IMR-90 (cell line): ENCODE results near the gene EML6. TPM values are rescaled to one million over a fixed set of nuclear protein-coding genes. Genes with fewer than 3 reads are reported as not detected.
A peak's percentile ranks its signal among the peaks of the same experiment; 100 is the strongest.

ENCODE experiments used
- ATAC-seq: fragments of 200-7000 bp; cut with Tn5 transposase; 2 replicates; pipeline ENCODE4 v1.9.1; 2020; ENCODE audit warnings: low read depth, mild to moderate bottlenecking, moderate library complexity
- BruUV-seq: library from RNA; stranded (reverse); fragments of 400-500 nt; replicated peaks from 2 replicates; lab custom pipeline; 2021; lab: Mats Ljungman, UMichigan
- CTCF ChIA-PET: fragments of 300-600 bp; formaldehyde crosslinking; extraction: SDS; loops from one replicate; lab custom pipeline; 2021; ENCODE audit warnings: antibody characterized with exemption; lab: Yijun Ruan, JAX
- POLR2A ChIA-PET: fragments of 300-600 bp; sonication (Branson Sonifier 250); formaldehyde crosslinking; loops from one replicate; lab custom pipeline; 2022; ENCODE audit warnings: antibody characterized with exemption; ENCODE audit not compliant: unreplicated experiment; lab: Charles Lee
- DNase-seq: peaks from one replicate; pipeline ENCODE4 v3.0.0; 2013
- H2AFZ ChIP-seq: replicated peaks from 2 replicates; pipeline ENCODE3; 2013; ENCODE audit warnings: low read length, mild to moderate bottlenecking; ENCODE audit not compliant: poor library complexity
- H2AK5ac ChIP-seq: 2 replicates; pipeline ENCODE4 v1.6.1; 2013; ENCODE audit warnings: low read depth, low read length, inconsistent platforms
- H2AK9ac ChIP-seq: replicated peaks from 2 replicates; pipeline ENCODE3; 2013; ENCODE audit warnings: mild to moderate bottlenecking, low read depth, low read length, moderate library complexity; ENCODE audit not compliant: poor library complexity
- H2BK120ac ChIP-seq: 2 replicates; pipeline ENCODE4 v1.6.1; 2013; ENCODE audit warnings: low read depth, low read length, inconsistent platforms
- H2BK15ac ChIP-seq: 3 replicates; pipeline ENCODE4 v1.6.1; 2013; ENCODE audit warnings: low read depth, low read length, inconsistent platforms
- H2BK20ac ChIP-seq: 2 replicates; pipeline ENCODE4 v1.6.1; 2013; ENCODE audit warnings: low read depth, mild to moderate bottlenecking, inconsistent platforms, low read length, moderate library complexity
- H2BK5ac ChIP-seq: 2 replicates; pipeline ENCODE4 v1.6.1; 2013; ENCODE audit warnings: mild to moderate bottlenecking, low read depth, low read length, inconsistent platforms; ENCODE audit not compliant: poor library complexity, severe bottlenecking
- H3K14ac ChIP-seq: replicated peaks from 2 replicates; pipeline ENCODE4 v1.6.1; 2013; ENCODE audit warnings: low read depth, low read length, inconsistent platforms
- H3K18ac ChIP-seq: 2 replicates; pipeline ENCODE4 v1.6.1; 2013; ENCODE audit warnings: low read depth, low read length, control low read depth
- H3K23ac ChIP-seq: 2 replicates; pipeline ENCODE4 v1.6.1; 2013; ENCODE audit warnings: low read depth, low read length, inconsistent platforms
- H3K27ac ChIP-seq: 2 replicates; pipeline ENCODE4 v1.5.1; 2013; ENCODE audit warnings: mild to moderate bottlenecking, control low read depth, low read length; ENCODE audit not compliant: insufficient read depth
- H3K27me3 ChIP-seq: 2 replicates; pipeline ENCODE4 v1.6.1; 2013; ENCODE audit warnings: low read length; ENCODE audit not compliant: control insufficient read depth, insufficient read depth
- H3K36me3 ChIP-seq: 2 replicates; pipeline ENCODE4 v1.6.1; 2013; ENCODE audit warnings: low read length, mixed read lengths; ENCODE audit not compliant: control insufficient read depth, insufficient read depth
- H3K4ac ChIP-seq: 2 replicates; pipeline ENCODE4 v1.6.1; 2013; ENCODE audit warnings: low read depth, low read length, inconsistent platforms
- H3K4me1 ChIP-seq: 2 replicates; pipeline ENCODE4 v1.6.1; 2013; ENCODE audit warnings: low read length, mixed read lengths; ENCODE audit not compliant: control insufficient read depth, insufficient read depth
- H3K4me2 ChIP-seq: 2 replicates; pipeline ENCODE4 v1.6.1; 2013; ENCODE audit warnings: low read depth, mild to moderate bottlenecking, control low read depth, low read length, moderate library complexity
- H3K4me3 ChIP-seq: 2 replicates; pipeline ENCODE4 v1.5.1; 2013; ENCODE audit warnings: low read depth, mild to moderate bottlenecking, control low read depth, low read length, moderate library complexity; ENCODE audit not compliant: insufficient read depth
- H3K56ac ChIP-seq: 2 replicates; pipeline ENCODE4 v1.6.1; 2013; ENCODE audit warnings: low read length, inconsistent platforms; ENCODE audit not compliant: insufficient read depth; ENCODE audit errors: extremely low read depth
- H3K79me1 ChIP-seq, 2 experiments: 2 replicates each; pipeline ENCODE4 v1.6.1; 2013; ENCODE audit warnings: low read length in 2 of 2, inconsistent platforms in 1 of 2, low read depth in 1 of 2
- H3K9ac ChIP-seq: 2 replicates; pipeline ENCODE4 v1.6.1; 2013; ENCODE audit warnings: low read depth, low read length, control low read depth
- H3K9me1 ChIP-seq: 2 replicates; pipeline ENCODE4 v1.6.1; 2013; ENCODE audit warnings: low read length, inconsistent platforms; ENCODE audit not compliant: insufficient read depth
- H3K9me3 ChIP-seq: 2 replicates; pipeline ENCODE4 v1.6.1; 2013; ENCODE audit warnings: low read length; ENCODE audit not compliant: control insufficient read depth, insufficient read depth
- H4K20me1 ChIP-seq: 2 replicates; pipeline ENCODE4 v1.6.1; 2013; ENCODE audit warnings: low read length, inconsistent platforms; ENCODE audit not compliant: insufficient read depth
- H4K5ac ChIP-seq: 2 replicates; pipeline ENCODE4 v1.6.1; 2013; ENCODE audit warnings: mild to moderate bottlenecking, low read depth, low read length, control low read depth
- H4K8ac ChIP-seq, 2 experiments: 2 replicates each; pipeline ENCODE4 v1.6.1; 2013; ENCODE audit warnings: low read depth in 2 of 2, low read length in 2 of 2, control low read depth in 1 of 2, inconsistent platforms in 1 of 2
- H4K91ac ChIP-seq: 2 replicates; pipeline ENCODE4 v1.6.1; 2013; ENCODE audit warnings: low read depth, low read length, inconsistent platforms; ENCODE audit not compliant: insufficient read depth
- CEBPB ChIP-seq: IDR thresholded peaks from 2 replicates; pipeline ENCODE4 v1.6.1; 2012; ENCODE audit warnings: low read depth, low read length, improper control_type of control experiment
- CHD1 ChIP-seq: IDR thresholded peaks from 2 replicates; pipeline ENCODE4 v1.6.1; 2012; ENCODE audit warnings: low read depth, low read length, improper control_type of control experiment
- CTCF ChIP-seq: conservative IDR thresholded peaks from 2 replicates; pipeline ENCODE4 v1.5.1; 2012; ENCODE audit warnings: mild to moderate bottlenecking, low read depth, low read length, improper control_type of control experiment
- FOS ChIP-seq: fragments of 150-350 bp; IDR thresholded peaks from 2 replicates; pipeline ENCODE4 v1.6.1; 2016; ENCODE audit warnings: low read depth, low read length
- MAFK ChIP-seq: IDR thresholded peaks from 2 replicates; pipeline ENCODE4 v1.6.1; 2012; ENCODE audit warnings: low read depth, low read length, improper control_type of control experiment
- MAZ ChIP-seq: IDR thresholded peaks from 2 replicates; pipeline ENCODE4 v1.6.1; 2012; ENCODE audit warnings: low read depth, mild to moderate bottlenecking, low read length, improper control_type of control experiment, moderate library complexity, borderline replicate concordance
- MXI1 ChIP-seq: IDR thresholded peaks from 2 replicates; pipeline ENCODE4 v1.6.1; 2012; ENCODE audit warnings: low read depth, mild to moderate bottlenecking, low read length, moderate library complexity, borderline replicate concordance
- NFE2L2 ChIP-seq: fragments of 150-350 bp; IDR thresholded peaks from 2 replicates; pipeline ENCODE4 v1.6.1; 2016; ENCODE audit warnings: low read depth, mild to moderate bottlenecking, low read length
- RAD21 ChIP-seq: IDR thresholded peaks from 2 replicates; pipeline ENCODE4 v1.6.1; 2012; ENCODE audit warnings: low read length, improper control_type of control experiment
- RCOR1 ChIP-seq: IDR thresholded peaks from 2 replicates; pipeline ENCODE4 v1.6.1; 2012; ENCODE audit warnings: mild to moderate bottlenecking, low read length, improper control_type of control experiment; ENCODE audit not compliant: insufficient replicate concordance
- USF2 ChIP-seq: fragments of 150-350 bp; IDR thresholded peaks from 2 replicates; pipeline ENCODE4 v1.6.1; 2017; ENCODE audit warnings: mild to moderate bottlenecking, antibody characterized with exemption, low read length, low read depth
- WGBS, 2 experiments: methylation state at CpG; one replicate each; pipeline versions ENCODE4 v1.1.5 to v1.1.7; 2013; ENCODE audit warnings: missing lambda C conversion rate in 2 of 2; ENCODE audit not compliant: insufficient read length in 1 of 2; ENCODE audit errors: extremely low coverage in 2 of 2; 5-methylcytosine and 5-hydroxymethylcytosine counted together
- dilution Hi-C: fragments of 300-500 bp; cut with HindIII; formaldehyde crosslinking; loops from one replicate; pipeline ENCODE4 v1.14.3; 2018; ENCODE audit warnings: low sequenced_read_pairs; ENCODE audit not compliant: unreplicated experiment
- in situ Hi-C: fragments of 300-500 bp; cut with MboI; formaldehyde crosslinking; loops from 3 replicates; pipeline ENCODE4 v1.14.3; 2019; ENCODE audit warnings: low sequenced_read_pairs, inconsistent platforms, mixed read lengths
- intact Hi-C: fragments of 100-400 bp; cut with micrococcal nuclease; formaldehyde crosslinking; loops from 2 replicates; pipeline ENCODE4 v1.10.0; 2022
- polyA plus RNA-seq, 3 experiments: library from polyadenylated mRNA; depleted of rRNA; stranded (reverse); fragments of >200 nt; gene quantifications; 2 replicates each; pipeline ENCODE4 v1.2.3, GENCODE V29; 2012; ENCODE audit warnings: low replicate concordance in 1 of 3
- total RNA-seq: library from RNA; depleted of rRNA; stranded (reverse); fragments of >200 nt; gene quantifications from 2 replicates; pipeline ENCODE4 v1.2.3, GENCODE V29; 2012
- TF ChIP-seq, protein P1 (sequence below): fragments of 150-350 bp; IDR thresholded peaks from 2 replicates; pipeline ENCODE4 v1.6.1; 2016; ENCODE audit warnings: low read depth, mild to moderate bottlenecking, low read length, moderate library complexity, borderline replicate concordance

Gene EML6
- total and polyA plus RNA-seq, 2 of the 4 experiments (the other 2 are of a cell fraction), result 0.18 to 0.19 TPM

- H3K79me1 ChIP-seq, result no peaks in the 10 kb centered on the region
- no peak overlapping the region for H2AK9ac ChIP-seq
- no peak overlapping the region for H4K91ac ChIP-seq
- POLR2A ChIA-PET, result no interaction called here
- H3K56ac ChIP-seq, result no peak overlapping the region
- peak; percentile 24 for DNase-seq
- H4K5ac ChIP-seq, result no peak overlapping the region
- H3K4me2 ChIP-seq, result no peak overlapping the region
- H2BK5ac ChIP-seq, result no peak overlapping the region
- H3K4ac ChIP-seq, result no peak overlapping the region
- ATAC-seq, result no peak
- no peak overlapping the region for H3K9ac ChIP-seq
- H3K4me1 ChIP-seq, result no peaks in the 10 kb centered on the region
- no peaks in the 10 kb centered on the region for H4K20me1 ChIP-seq
- no peaks in the 10 kb centered on the region for H3K9me3 ChIP-seq
- no peak for TF ChIP-seq RAD21
- no peak for TF ChIP-seq MAZ
- no peak for TF ChIP-seq MXI1
- no peak for TF ChIP-seq CEBPB
- no peak for TF ChIP-seq USF2
- no peak for TF ChIP-seq MAFK
- no peak for TF ChIP-seq NFE2L2
- TF ChIP-seq RCOR1, result no peak
- TF ChIP-seq, protein P1, sequence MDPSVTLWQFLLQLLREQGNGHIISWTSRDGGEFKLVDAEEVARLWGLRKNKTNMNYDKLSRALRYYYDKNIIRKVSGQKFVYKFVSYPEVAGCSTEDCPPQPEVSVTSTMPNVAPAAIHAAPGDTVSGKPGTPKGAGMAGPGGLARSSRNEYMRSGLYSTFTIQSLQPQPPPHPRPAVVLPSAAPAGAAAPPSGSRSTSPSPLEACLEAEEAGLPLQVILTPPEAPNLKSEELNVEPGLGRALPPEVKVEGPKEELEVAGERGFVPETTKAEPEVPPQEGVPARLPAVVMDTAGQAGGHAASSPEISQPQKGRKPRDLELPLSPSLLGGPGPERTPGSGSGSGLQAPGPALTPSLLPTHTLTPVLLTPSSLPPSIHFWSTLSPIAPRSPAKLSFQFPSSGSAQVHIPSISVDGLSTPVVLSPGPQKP, result no peak
- no peak for TF ChIP-seq FOS
- TF ChIP-seq CTCF, result no peak
- no peak for TF ChIP-seq CHD1
- H3K9me1 ChIP-seq, result no peaks in the 10 kb centered on the region
- no peak overlapping the region for H4K8ac ChIP-seq
- no peak overlapping the region for H3K4me3 ChIP-seq
- intact Hi-C loops, result no loop called here
- H3K36me3 ChIP-seq, result no peaks in the 10 kb centered on the region
- in situ Hi-C loops, result no loop called here
- H2BK15ac ChIP-seq, result no peak overlapping the region
- H2AFZ ChIP-seq, result peak overlapping the region; percentile 80
- dilution Hi-C loops, result no loop called here
- H2BK20ac ChIP-seq, result no peak overlapping the region
- WGBS, 2 experiments, result no CpG with 5 or more reads among the region's 4 CpGs
- no TSS peak for BruUV-seq
- no peak overlapping the region for H3K27ac ChIP-seq
- no peak overlapping the region for H2BK120ac ChIP-seq
- CTCF ChIA-PET, result interaction anchor here (0.6 kb wide), 2 partner anchors 31 to 681 kb away, joined by 3 read pairs; no protein-coding TSS in a partner anchor
- H3K23ac ChIP-seq, result no peak overlapping the region
- H2AK5ac ChIP-seq, result no peak overlapping the region
- H3K27me3 ChIP-seq, result peaks cover 3% of the 10 kb centered on the region; the same call in 1 of the 2 replicates
- H3K18ac ChIP-seq, result no peak overlapping the region
- H3K14ac ChIP-seq, result no peak overlapping the region; the same call in 1 of the 2 replicates
Measured at GRCh38 chr2:54757500-54757899, 34.0 kb downstream of the EML6 start.
